C4-2B (cell line): ENCODE data around the gene ETV6.

Source experiments
- ZFX ChIP-seq: fragments of 450-650 bp; IDR thresholded peaks from 2 replicates; pipeline ENCODE4 v1.6.1; 2017
- TF ChIP-seq, protein P1 (sequence below): fragments of 450-650 bp; conservative IDR thresholded peaks from 2 replicates; pipeline ENCODE4 v1.5.1; 2017; ENCODE audit warnings: mild to moderate bottlenecking

GRCh38 chr12:11747969-11748368 is 98.5 kb downstream of the ETV6 start:
- TF ChIP-seq, protein P1, sequence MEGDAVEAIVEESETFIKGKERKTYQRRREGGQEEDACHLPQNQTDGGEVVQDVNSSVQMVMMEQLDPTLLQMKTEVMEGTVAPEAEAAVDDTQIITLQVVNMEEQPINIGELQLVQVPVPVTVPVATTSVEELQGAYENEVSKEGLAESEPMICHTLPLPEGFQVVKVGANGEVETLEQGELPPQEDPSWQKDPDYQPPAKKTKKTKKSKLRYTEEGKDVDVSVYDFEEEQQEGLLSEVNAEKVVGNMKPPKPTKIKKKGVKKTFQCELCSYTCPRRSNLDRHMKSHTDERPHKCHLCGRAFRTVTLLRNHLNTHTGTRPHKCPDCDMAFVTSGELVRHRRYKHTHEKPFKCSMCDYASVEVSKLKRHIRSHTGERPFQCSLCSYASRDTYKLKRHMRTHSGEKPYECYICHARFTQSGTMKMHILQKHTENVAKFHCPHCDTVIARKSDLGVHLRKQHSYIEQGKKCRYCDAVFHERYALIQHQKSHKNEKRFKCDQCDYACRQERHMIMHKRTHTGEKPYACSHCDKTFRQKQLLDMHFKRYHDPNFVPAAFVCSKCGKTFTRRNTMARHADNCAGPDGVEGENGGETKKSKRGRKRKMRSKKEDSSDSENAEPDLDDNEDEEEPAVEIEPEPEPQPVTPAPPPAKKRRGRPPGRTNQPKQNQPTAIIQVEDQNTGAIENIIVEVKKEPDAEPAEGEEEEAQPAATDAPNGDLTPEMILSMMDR = no peak
- TF ChIP-seq ZFX = no peak
